ENCODE results near the gene CSAG2.

GRCh38 chrX:152738560-152738959, 29.5 kb upstream of the CSAG2 start:
- no peak for TF ChIP-seq CTCF (IDR thresholded peaks at IDR 0.05; ENCODE audit: low read depth, low read length)
- TF ChIP-seq EZH2phosphoT487 (IDR thresholded peaks at IDR 0.05; ENCODE audit: low read depth), result no peak
